HG02870 (cell line): ENCODE results near the gene TBRG4.

Experiments used
- ATAC-seq: cut with Tn5 transposase; IDR thresholded peaks from one replicate; pipeline ENCODE4 v1.9.1; 2021; ENCODE audit warnings: mild to moderate bottlenecking, moderate library complexity; ENCODE audit not compliant: unreplicated experiment

TBRG4 gene

GRCh38 chr7:45075871-45076796 lies 35.4 kb downstream of the TBRG4 start:
- ATAC-seq, result no peak

GRCh38 chr7:45075355-45075644 lies 36.2 kb downstream of the TBRG4 start:
- ATAC-seq, result no peak

GRCh38 chr7:45074528-45075354 lies 36.8 kb downstream of the TBRG4 start:
- no peak for ATAC-seq

GRCh38 chr7:45073786-45074527 lies 37.5 kb downstream of the TBRG4 start:
- ATAC-seq, result no peak

- ATAC-seq, result no peak
Measured at GRCh38 chr7:45073031-45073785, 38.3 kb downstream of the TBRG4 start.

GRCh38 chr7:45072131-45073030 lies 39.1 kb downstream of the TBRG4 start:
- ATAC-seq, result no peak

GRCh38 chr7:45071528-45071927 lies 40.0 kb downstream of the TBRG4 start:
- no peak for ATAC-seq

- no peak for ATAC-seq
Measured at GRCh38 chr7:45070254-45070642, 41.2 kb downstream of the TBRG4 start.

- ATAC-seq, result no peak
Measured at GRCh38 chr7:45069444-45070253, 41.8 kb downstream of the TBRG4 start.

GRCh38 chr7:45068236-45069023 lies 43.1 kb downstream of the TBRG4 start:
- ATAC-seq, result no peak

GRCh38 chr7:45067582-45067981 lies 43.9 kb downstream of the TBRG4 start:
- ATAC-seq, result no peak

- ATAC-seq, result no peak
Measured at GRCh38 chr7:45066409-45066808, 45.1 kb downstream of the TBRG4 start.

GRCh38 chr7:45065031-45065995 lies 46.2 kb downstream of the TBRG4 start:
- no peak for ATAC-seq

- no peak for ATAC-seq
Measured at GRCh38 chr7:45064047-45064725, 47.3 kb downstream of the TBRG4 start.

- no peak for ATAC-seq
Measured at GRCh38 chr7:45061806-45062425, 49.6 kb downstream of the TBRG4 start.

- ATAC-seq, result no peak
Measured at GRCh38 chr7:45061352-45061751, 50.1 kb downstream of the TBRG4 start.
